Regular cardiac myocyte (primary cell): ENCODE measurements around the gene YPEL4. TPM values are rescaled to one million over a fixed set of nuclear protein-coding genes. Genes with fewer than 3 reads are reported as not detected.

Experiments used
- total RNA-seq: library from RNA; depleted of rRNA; stranded (reverse); fragments of >200 nt; gene quantifications from 2 replicates; pipeline ENCODE4 v1.2.3, GENCODE V29; 2014

The YPEL4 gene
- 2.8 TPM in 1 of 2 replicates, not detected in the other for total RNA-seq

GRCh38 chr11:57649826-57650738 is at the start of gene YPEL4:
TSS of gene YPEL4 (minus strand) at chr11:57649912. CDS start at chr11:57647107, 2,805 bp downstream.

GRCh38 chr11:57667736-57668433 is 18.2 kb upstream of the YPEL4 start, which contains the start of gene ZDHHC5:
TSS of gene ZDHHC5 (plus strand) at chr11:57668114. CDS start at chr11:57673091, 4,977 bp downstream.

GRCh38 chr11:57657194-57658022 is 7.7 kb upstream of the YPEL4 start, which contains the start of gene CLP1:
TSS of gene CLP1 (plus strand) at chr11:57657762. CDS start at chr11:57659477, 1,715 bp downstream.

GRCh38 chr11:57597461-57597915 is 52.2 kb downstream of the YPEL4 start, which contains the start of gene SERPING1:
TSS of gene SERPING1 (plus strand) at chr11:57597685. CDS start at chr11:57598271, 586 bp downstream.

Other genes starting within 250 kb of the YPEL4 start
- 41.4 and 114 TPM in 2 replicates for gene SLC43A3, start 222.8 kb downstream of the YPEL4 start, total RNA-seq
- not detected in 2 replicates for gene RTN4RL2, start 189.4 kb downstream of the YPEL4 start, total RNA-seq
- 7.5 and 13.0 TPM in 2 replicates for gene SLC43A1, start 134.2 kb downstream of the YPEL4 start, total RNA-seq
- gene TIMM10, start 119.2 kb downstream of the YPEL4 start, total RNA-seq: 43.1 and 59.2 TPM in 2 replicates
- not detected in 2 replicates for gene SMTNL1, start 112.3 kb downstream of the YPEL4 start, total RNA-seq
- gene UBE2L6, start 82.2 kb downstream of the YPEL4 start, total RNA-seq: 32.0 and 40.9 TPM in 2 replicates
- 1.7 and 21.4 TPM in 2 replicates for gene SERPING1, start 52.2 kb downstream of the YPEL4 start, total RNA-seq
- gene CLP1, start 7.8 kb upstream of the YPEL4 start, total RNA-seq: 14.4 and 23.6 TPM in 2 replicates
- 29.9 and 50.4 TPM in 2 replicates for gene ZDHHC5, start 18.2 kb upstream of the YPEL4 start, total RNA-seq
- gene MED19, start 62.3 kb upstream of the YPEL4 start, total RNA-seq: 11.0 and 13.6 TPM in 2 replicates
- 70.2 and 76.1 TPM in 2 replicates for gene TMX2, start 62.7 kb upstream of the YPEL4 start, total RNA-seq
- 77.0 and 77.5 TPM in 2 replicates for gene SELENOH, start 91.6 kb upstream of the YPEL4 start, total RNA-seq
- gene BTBD18, start 101.9 kb upstream of the YPEL4 start, total RNA-seq: not detected in 2 replicates
- gene CTNND1, start 111.9 kb upstream of the YPEL4 start, total RNA-seq: 96.1 and 104 TPM in 2 replicates